ENCODE data around the gene PSMD3. TPM values are rescaled to one million over a fixed set of nuclear protein-coding genes. Genes with fewer than 3 reads are reported as not detected.

Gene PSMD3
- total and polyA plus RNA-seq, 9 donors = 48.2 to 88.4 (median 73.4) TPM

DNA sequence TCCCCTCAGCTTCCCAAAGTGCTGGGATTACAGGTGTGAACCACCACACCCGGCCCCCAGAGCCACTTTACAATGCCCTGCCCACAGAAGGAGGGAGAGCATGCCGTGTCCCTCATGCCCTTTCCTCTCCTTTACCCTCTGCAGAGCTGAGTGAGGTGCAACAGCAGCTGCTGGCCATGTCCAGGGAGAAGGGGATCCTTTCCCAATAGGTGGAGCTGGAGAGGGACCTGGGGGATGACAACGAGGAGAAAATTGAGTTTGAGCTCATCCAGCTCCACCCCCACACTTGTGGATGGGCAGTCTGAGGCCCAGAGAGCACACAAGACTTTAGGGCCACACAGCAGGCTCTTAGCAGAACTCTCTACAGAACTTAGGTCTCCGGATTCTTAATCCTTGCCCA, 25.7 kb upstream of the PSMD3 start:
- no peaks in the 10 kb centered on the region for H3K9me3 ChIP-seq
- H3K27me3 ChIP-seq = no peaks in the 10 kb centered on the region
- TF ChIP-seq EP300 (IDR thresholded peaks at IDR 0.05) (no peak), POLR2A (IDR thresholded peaks at IDR 0.05) (no peak)
- TF ChIP-seq, protein P1, sequence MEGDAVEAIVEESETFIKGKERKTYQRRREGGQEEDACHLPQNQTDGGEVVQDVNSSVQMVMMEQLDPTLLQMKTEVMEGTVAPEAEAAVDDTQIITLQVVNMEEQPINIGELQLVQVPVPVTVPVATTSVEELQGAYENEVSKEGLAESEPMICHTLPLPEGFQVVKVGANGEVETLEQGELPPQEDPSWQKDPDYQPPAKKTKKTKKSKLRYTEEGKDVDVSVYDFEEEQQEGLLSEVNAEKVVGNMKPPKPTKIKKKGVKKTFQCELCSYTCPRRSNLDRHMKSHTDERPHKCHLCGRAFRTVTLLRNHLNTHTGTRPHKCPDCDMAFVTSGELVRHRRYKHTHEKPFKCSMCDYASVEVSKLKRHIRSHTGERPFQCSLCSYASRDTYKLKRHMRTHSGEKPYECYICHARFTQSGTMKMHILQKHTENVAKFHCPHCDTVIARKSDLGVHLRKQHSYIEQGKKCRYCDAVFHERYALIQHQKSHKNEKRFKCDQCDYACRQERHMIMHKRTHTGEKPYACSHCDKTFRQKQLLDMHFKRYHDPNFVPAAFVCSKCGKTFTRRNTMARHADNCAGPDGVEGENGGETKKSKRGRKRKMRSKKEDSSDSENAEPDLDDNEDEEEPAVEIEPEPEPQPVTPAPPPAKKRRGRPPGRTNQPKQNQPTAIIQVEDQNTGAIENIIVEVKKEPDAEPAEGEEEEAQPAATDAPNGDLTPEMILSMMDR (IDR thresholded peaks at IDR 0.05) = no peak
- H3K4me3 ChIP-seq = no peak overlapping the region
- DNase-seq = no peak
- intact Hi-C loops (cut with DNase I) = no loop called here
- H3K27ac ChIP-seq = no peak overlapping the region
- H3K36me3 ChIP-seq = no peaks in the 10 kb centered on the region
- H3K4me1 ChIP-seq (ENCODE audit: insufficient read depth) = no peaks in the 10 kb centered on the region
- WGBS, 3 donors = 43 to 57% (median 48%) methylated on average over 4 of the region's 4 CpGs

- WGBS, 3 donors = 52 to 74% (median 65%) methylated on average over 4 of the region's 4 CpGs
- DNase-seq = no peak
- H3K4me3 ChIP-seq = no peak overlapping the region
- H3K27me3 ChIP-seq = no peaks in the 10 kb centered on the region
- no peaks in the 10 kb centered on the region for H3K9me3 ChIP-seq
- intact Hi-C loops (cut with DNase I) = no loop called here
- no peaks in the 10 kb centered on the region for H3K36me3 ChIP-seq
- H3K27ac ChIP-seq = no peak overlapping the region
- TF ChIP-seq POLR2A (IDR thresholded peaks at IDR 0.05) = no peak
- TF ChIP-seq, protein P1 (IDR thresholded peaks at IDR 0.05) = no peak
- no peak for TF ChIP-seq EP300 (IDR thresholded peaks at IDR 0.05)
- no peaks in the 10 kb centered on the region for H3K4me1 ChIP-seq (ENCODE audit: insufficient read depth)
Measured at GRCh38 chr17:39955726-39956225, 24.8 kb upstream of the PSMD3 start.

- 46 to 55% (median 49%) methylated on average over 8 of the region's 8 CpGs for WGBS, 3 donors
- no peak overlapping the region for H3K27ac ChIP-seq
- no peak for DNase-seq
- H3K9me3 ChIP-seq = no peaks in the 10 kb centered on the region
- no peaks in the 10 kb centered on the region for H3K27me3 ChIP-seq
- no peaks in the 10 kb centered on the region for H3K4me1 ChIP-seq (ENCODE audit: insufficient read depth)
- H3K36me3 ChIP-seq = no peaks in the 10 kb centered on the region
- intact Hi-C loops (cut with DNase I) = loop anchor here in 1 of 4 donors (2.0 to 10.0 kb wide), 2 partner anchors 18 to 46 kb away; partner anchors contain the start of gene GSDMB
- H3K4me3 ChIP-seq = no peak overlapping the region
- TF ChIP-seq, protein P1 (IDR thresholded peaks at IDR 0.05) = no peak
- TF ChIP-seq POLR2A (IDR thresholded peaks at IDR 0.05) = no peak
- TF ChIP-seq EP300 (IDR thresholded peaks at IDR 0.05) = no peak
Measured at GRCh38 chr17:39960524-39961041, 20.0 kb upstream of the PSMD3 start.

- 57 to 65% (median 64%) methylated on average over 6 of the region's 6 CpGs for WGBS, 3 donors
- intact Hi-C loops (cut with DNase I) = loop anchor here in 1 of 4 donors (10.0 kb wide), 1 partner anchor 48 kb away; the partner anchor contains the start of gene GSDMB
Measured at GRCh38 chr17:39962642-39963220, 17.9 kb upstream of the PSMD3 start, which contains the start of gene GSDMA. TSS of gene GSDMA (plus strand) at chr17:39963004. CDS start at chr17:39965688, 2,684 bp downstream.

More at GRCh38 chr17:39962642-39963220, 17.9 kb upstream of the PSMD3 start, which contains the start of gene GSDMA:
- no peak for TF ChIP-seq EP300 (IDR thresholded peaks at IDR 0.05)
- no peak for TF ChIP-seq POLR2A (IDR thresholded peaks at IDR 0.05)
- TF ChIP-seq, protein P1 (IDR thresholded peaks at IDR 0.05) = no peak
- DNase-seq = no peak
- no peak within 1 kb of the TSS for H3K4me3 ChIP-seq
- H3K36me3 ChIP-seq = no peaks in the 10 kb centered on the region
- H3K27ac ChIP-seq = no peak within 1 kb of the TSS
- no peaks in the 10 kb centered on the region for H3K27me3 ChIP-seq
- H3K4me1 ChIP-seq (ENCODE audit: insufficient read depth) = no peaks in the 10 kb centered on the region
- no peaks in the 10 kb centered on the region for H3K9me3 ChIP-seq
